ENCODE measurements around the gene SCAMP5. TPM values are rescaled to one million over a fixed set of nuclear protein-coding genes. Genes with fewer than 3 reads are reported as not detected.
A peak's percentile ranks its signal among the peaks of the same experiment; 100 is the strongest.

Gene SCAMP5
- total and polyA plus RNA-seq, 2 of the 13 experiments (the other 11 are each of a cell fraction or from before 2014, with no cell fraction given): 34.3 to 49.0 TPM

DNA sequence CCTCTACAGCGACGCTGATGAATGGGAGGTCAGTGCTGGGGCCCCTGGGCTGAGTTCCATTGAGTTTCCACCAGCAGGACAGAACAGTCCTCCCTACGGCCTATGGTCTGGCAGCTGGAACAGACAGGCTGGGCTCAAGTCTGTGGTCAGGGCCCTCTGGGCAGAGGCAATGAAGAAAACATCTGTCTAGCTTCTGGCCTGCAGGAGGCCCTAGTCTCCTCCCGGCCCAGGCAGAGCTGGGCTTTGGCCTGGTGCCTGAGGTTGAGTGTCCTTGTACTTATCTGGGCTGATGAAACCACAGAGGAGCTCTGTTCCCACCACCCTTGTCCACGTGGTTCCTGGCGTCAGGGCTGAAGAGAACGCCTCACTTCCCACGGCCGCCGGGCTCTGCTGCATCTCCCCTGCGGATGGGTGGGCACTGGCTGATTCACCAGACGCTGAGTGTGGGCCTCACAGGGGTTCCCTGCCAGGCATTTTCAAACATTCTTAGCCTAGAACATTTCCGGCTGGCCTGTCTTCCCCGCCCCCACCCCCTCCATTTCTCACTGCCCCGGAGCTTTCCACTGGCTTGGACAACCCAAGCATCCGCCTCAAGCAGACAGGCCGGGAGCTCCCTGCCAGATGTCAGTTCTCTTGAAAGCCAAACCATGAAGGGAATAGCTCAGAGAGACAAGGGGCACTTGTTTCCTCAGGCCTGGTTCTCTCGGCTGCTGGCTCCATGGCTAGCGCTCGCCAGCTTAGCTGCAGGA lies 48.3 kb downstream of the SCAMP5 start (continued):
- TF ChIP-seq ZNF558 (CRISPR knock-in tag; IDR thresholded peaks at IDR 0.05; ENCODE audit: borderline replicate concordance): peak; percentile 57; the same call in 1 of the 2 replicates
- TF ChIP-seq ZNF501 (CRISPR knock-in tag; IDR thresholded peaks at IDR 0.05): peak; percentile 44; the same call in 1 of the 2 replicates
- TF ChIP-seq SALL1 (CRISPR knock-in tag; IDR thresholded peaks at IDR 0.05): peak; percentile 78
- TF ChIP-seq, protein P1, sequence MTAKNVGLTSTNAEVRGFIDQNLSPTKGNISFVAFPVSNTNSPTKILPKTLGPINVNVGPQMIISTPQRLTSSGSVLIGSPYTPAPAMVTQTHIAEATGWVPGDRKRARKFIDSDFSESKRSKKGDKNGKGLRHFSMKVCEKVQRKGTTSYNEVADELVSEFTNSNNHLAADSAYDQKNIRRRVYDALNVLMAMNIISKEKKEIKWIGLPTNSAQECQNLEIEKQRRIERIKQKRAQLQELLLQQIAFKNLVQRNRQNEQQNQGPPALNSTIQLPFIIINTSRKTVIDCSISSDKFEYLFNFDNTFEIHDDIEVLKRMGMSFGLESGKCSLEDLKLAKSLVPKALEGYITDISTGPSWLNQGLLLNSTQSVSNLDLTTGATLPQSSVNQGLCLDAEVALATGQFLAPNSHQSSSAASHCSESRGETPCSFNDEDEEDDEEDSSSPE (CRISPR knock-in tag; IDR thresholded peaks at IDR 0.05): peak; percentile 84
- TF ChIP-seq GABPA (IDR thresholded peaks at IDR 0.05; ENCODE audit: low read depth, low read length): no peak
- TF ChIP-seq GABPA (CRISPR knock-in tag; IDR thresholded peaks at IDR 0.05; ENCODE audit: low read depth): peak; percentile 67
- TF ChIP-seq, protein P2, sequence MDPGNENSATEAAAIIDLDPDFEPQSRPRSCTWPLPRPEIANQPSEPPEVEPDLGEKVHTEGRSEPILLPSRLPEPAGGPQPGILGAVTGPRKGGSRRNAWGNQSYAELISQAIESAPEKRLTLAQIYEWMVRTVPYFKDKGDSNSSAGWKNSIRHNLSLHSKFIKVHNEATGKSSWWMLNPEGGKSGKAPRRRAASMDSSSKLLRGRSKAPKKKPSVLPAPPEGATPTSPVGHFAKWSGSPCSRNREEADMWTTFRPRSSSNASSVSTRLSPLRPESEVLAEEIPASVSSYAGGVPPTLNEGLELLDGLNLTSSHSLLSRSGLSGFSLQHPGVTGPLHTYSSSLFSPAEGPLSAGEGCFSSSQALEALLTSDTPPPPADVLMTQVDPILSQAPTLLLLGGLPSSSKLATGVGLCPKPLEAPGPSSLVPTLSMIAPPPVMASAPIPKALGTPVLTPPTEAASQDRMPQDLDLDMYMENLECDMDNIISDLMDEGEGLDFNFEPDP (CRISPR knock-in tag; conservative IDR thresholded peaks at IDR 0.05): no peak
- peak; percentile 39 for TF ChIP-seq AGO2 (optimal IDR thresholded peaks at IDR 0.05; ENCODE audit: low read depth, low read length)
- TF ChIP-seq, protein P3, sequence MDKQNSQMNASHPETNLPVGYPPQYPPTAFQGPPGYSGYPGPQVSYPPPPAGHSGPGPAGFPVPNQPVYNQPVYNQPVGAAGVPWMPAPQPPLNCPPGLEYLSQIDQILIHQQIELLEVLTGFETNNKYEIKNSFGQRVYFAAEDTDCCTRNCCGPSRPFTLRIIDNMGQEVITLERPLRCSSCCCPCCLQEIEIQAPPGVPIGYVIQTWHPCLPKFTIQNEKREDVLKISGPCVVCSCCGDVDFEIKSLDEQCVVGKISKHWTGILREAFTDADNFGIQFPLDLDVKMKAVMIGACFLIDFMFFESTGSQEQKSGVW (CRISPR knock-in tag; IDR thresholded peaks at IDR 0.05; ENCODE audit: borderline replicate concordance): no peak
- 0 out of 2 replicates have a peak, but pooled peaks have one; percentile 63 for TF ChIP-seq ZNF724P (CRISPR knock-in tag; IDR thresholded peaks at IDR 0.05; ENCODE audit: borderline replicate concordance)
- TF ChIP-seq ZNF333 (CRISPR knock-in tag; IDR thresholded peaks at IDR 0.05; ENCODE audit: borderline replicate concordance): no peak
- no peak for TF ChIP-seq SAFB2 (CRISPR knock-in tag; IDR thresholded peaks at IDR 0.05; ENCODE audit: borderline replicate concordance, low read depth)
- TF ChIP-seq MEIS2 (CRISPR knock-in tag; IDR thresholded peaks at IDR 0.05): no peak
- peak; percentile 28; the same call in 1 of the 2 replicates for TF ChIP-seq KLF9 (CRISPR knock-in tag; IDR thresholded peaks at IDR 0.05; ENCODE audit: low read depth)
- TF ChIP-seq ZNF142 (CRISPR knock-in tag; IDR thresholded peaks at IDR 0.05): peak; percentile 77; the same call in 1 of the 2 replicates
- no peak for TF ChIP-seq TBP (CRISPR knock-in tag; IDR thresholded peaks at IDR 0.05)
- TF ChIP-seq JDP2 (CRISPR knock-in tag; IDR thresholded peaks at IDR 0.05; ENCODE audit: borderline replicate concordance): no peak
- TF ChIP-seq ZNF451 (CRISPR knock-in tag; IDR thresholded peaks at IDR 0.05): peak; percentile 70; the same call in 1 of the 2 replicates

Data from HepG2 (cell line).